GM23338 (cell line): ENCODE results near the gene TUSC7.

ENCODE experiments used
- POLR2AphosphoS5 ChIP-seq: IDR thresholded peaks from 2 replicates; pipeline ENCODE4 v1.6.1; 2016; ENCODE audit warnings: antibody characterized with exemption, low read depth
- TF ChIP-seq, protein P1 (sequence below), 2 experiments: fragments of 200-600 bp in 1 of 2; sonication (generic) in 1 of 2; conservative IDR thresholded peaks; 2 replicates each; pipeline versions ENCODE4 v1.5.1 to v1.6.1; 2016 to 2017; ENCODE audit warnings: antibody characterized with exemption in 2 of 2, low read depth in 2 of 2, mild to moderate bottlenecking in 2 of 2, moderate library complexity in 1 of 2

- TF ChIP-seq, protein P1, sequence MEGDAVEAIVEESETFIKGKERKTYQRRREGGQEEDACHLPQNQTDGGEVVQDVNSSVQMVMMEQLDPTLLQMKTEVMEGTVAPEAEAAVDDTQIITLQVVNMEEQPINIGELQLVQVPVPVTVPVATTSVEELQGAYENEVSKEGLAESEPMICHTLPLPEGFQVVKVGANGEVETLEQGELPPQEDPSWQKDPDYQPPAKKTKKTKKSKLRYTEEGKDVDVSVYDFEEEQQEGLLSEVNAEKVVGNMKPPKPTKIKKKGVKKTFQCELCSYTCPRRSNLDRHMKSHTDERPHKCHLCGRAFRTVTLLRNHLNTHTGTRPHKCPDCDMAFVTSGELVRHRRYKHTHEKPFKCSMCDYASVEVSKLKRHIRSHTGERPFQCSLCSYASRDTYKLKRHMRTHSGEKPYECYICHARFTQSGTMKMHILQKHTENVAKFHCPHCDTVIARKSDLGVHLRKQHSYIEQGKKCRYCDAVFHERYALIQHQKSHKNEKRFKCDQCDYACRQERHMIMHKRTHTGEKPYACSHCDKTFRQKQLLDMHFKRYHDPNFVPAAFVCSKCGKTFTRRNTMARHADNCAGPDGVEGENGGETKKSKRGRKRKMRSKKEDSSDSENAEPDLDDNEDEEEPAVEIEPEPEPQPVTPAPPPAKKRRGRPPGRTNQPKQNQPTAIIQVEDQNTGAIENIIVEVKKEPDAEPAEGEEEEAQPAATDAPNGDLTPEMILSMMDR (conservative IDR thresholded peaks at IDR 0.05; ENCODE audit: low read depth in 2 of 2), result no peak
- no peak for TF ChIP-seq POLR2AphosphoS5
Measured at GRCh38 chr3:116701070-116701469, 8.5 kb upstream of the TUSC7 start.
